Stimulated activated CD8-positive, alpha-beta memory T cell treated with anti-CD3 and anti-CD28 coated beads, Interleukin-15, amount 100 ng/mL, for 24 hours (primary cell): Measurements from ENCODE around the gene DSN1.

Experiments
- DNase-seq: peaks from one replicate; pipeline ENCODE4 v3.0.0-alpha.2; 2020; ENCODE audit warnings: low read depth

The DSN1 gene

GRCh38 chr20:36752582-36752981 lies 21.0 kb downstream of the DSN1 start:
- no peak for DNase-seq

- peak; percentile 75 for DNase-seq
Measured at GRCh38 chr20:36745927-36746659, 27.5 kb downstream of the DSN1 start, which contains the start of gene NDRG3. Gene NDRG3, minus strand, starts transcription at chr20:36746090. Its CDS starts 24,355 bp downstream, at chr20:36721735.

- peak; percentile 6 for DNase-seq
Measured at GRCh38 chr20:36745234-36745926, 28.2 kb downstream of the DSN1 start.

GRCh38 chr20:36744764-36745191 lies 28.8 kb downstream of the DSN1 start:
- no peak for DNase-seq

GRCh38 chr20:36744243-36744642 lies 29.3 kb downstream of the DSN1 start:
- no peak for DNase-seq

GRCh38 chr20:36742558-36742957 lies 31.0 kb downstream of the DSN1 start:
- no peak for DNase-seq

- DNase-seq: no peak
Measured at GRCh38 chr20:36741072-36741471, 32.5 kb downstream of the DSN1 start.

GRCh38 chr20:36737183-36737499 lies 36.4 kb downstream of the DSN1 start:
- DNase-seq: no peak

GRCh38 chr20:36736451-36737182 lies 36.9 kb downstream of the DSN1 start:
- DNase-seq: no peak

GRCh38 chr20:36732456-36732855 lies 41.1 kb downstream of the DSN1 start:
- no peak for DNase-seq

GRCh38 chr20:36728986-36729385 lies 44.6 kb downstream of the DSN1 start:
- no peak for DNase-seq

GRCh38 chr20:36726168-36726567 lies 47.4 kb downstream of the DSN1 start:
- no peak for DNase-seq

GRCh38 chr20:36720510-36720909 lies 53.1 kb downstream of the DSN1 start:
- DNase-seq: no peak

- DNase-seq: no peak
Measured at GRCh38 chr20:36717657-36718056, 55.9 kb downstream of the DSN1 start.

- DNase-seq: no peak
Measured at GRCh38 chr20:36717021-36717420, 56.5 kb downstream of the DSN1 start.

GRCh38 chr20:36712775-36713174 lies 60.8 kb downstream of the DSN1 start:
- no peak for DNase-seq

- DNase-seq: no peak
Measured at GRCh38 chr20:36709126-36709525, 64.4 kb downstream of the DSN1 start.

GRCh38 chr20:36703530-36703929 lies 70.0 kb downstream of the DSN1 start:
- no peak for DNase-seq
